A204.1 (cell line): ENCODE data around the gene GLB1L.
"Not testable (repeated sequence)": the region's sequence is repeated elsewhere in the genome, so short reads cannot be mapped to it uniquely, and the experiment has no call there.

Source experiments
- FAIRE-seq: peaks from 2 replicates; lab custom pipeline; 2012; peaks lifted over from hg19 to GRCh38; lab: Jason Lieb, UNC

The GLB1L gene

GRCh38 chr2:219280651-219281050 is 35.4 kb upstream of the GLB1L start:
- no peak for FAIRE-seq

- no peak for FAIRE-seq
Observed at GRCh38 chr2:219279916-219280516, 34.8 kb upstream of the GLB1L start.

DNA sequence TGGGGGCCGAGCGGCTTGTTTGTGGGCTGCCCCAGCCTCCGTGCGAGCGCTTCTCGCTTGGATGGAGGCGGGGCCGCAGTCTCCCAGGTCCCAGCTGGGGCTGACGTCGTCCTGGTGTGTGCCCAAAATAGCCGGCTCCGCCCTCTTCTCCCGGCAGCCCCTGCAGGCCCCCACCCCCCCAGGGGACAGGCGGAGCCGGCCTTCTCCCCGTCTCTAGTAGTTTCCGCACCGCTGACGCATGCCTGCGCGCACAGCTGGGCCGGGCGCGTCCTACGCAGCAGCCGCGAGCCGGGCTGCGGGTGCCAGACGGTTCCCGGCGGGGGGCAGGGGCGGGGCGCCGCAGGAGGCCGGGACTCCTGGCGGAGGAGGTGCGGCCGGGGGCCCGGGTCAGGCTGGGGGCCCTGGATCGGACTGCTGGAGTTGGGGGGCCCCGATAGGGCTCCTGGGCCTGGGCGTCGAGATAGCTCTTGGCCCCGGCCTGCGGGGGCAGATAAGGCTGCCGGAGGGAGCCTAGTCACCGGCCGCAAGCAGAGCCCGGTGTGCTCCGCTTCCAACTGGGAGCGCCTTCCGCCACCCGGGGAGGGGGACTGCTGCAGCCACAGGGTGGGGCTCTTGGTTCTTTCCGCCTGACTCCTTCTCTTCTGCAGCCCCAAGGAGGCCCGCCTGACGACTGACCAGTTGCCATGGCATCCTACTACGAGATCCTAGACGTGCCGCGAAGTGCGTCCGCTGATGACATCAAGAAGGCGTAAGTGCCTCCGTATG is 34.1 kb upstream of the GLB1L start, which contains the start of gene DNAJB2:
Gene DNAJB2, plus strand, starts transcription at position 216 of the 765 bp plus-strand sequence. Its CDS starts 468 bp downstream, at position 684.
- FAIRE-seq: no peak

DNA sequence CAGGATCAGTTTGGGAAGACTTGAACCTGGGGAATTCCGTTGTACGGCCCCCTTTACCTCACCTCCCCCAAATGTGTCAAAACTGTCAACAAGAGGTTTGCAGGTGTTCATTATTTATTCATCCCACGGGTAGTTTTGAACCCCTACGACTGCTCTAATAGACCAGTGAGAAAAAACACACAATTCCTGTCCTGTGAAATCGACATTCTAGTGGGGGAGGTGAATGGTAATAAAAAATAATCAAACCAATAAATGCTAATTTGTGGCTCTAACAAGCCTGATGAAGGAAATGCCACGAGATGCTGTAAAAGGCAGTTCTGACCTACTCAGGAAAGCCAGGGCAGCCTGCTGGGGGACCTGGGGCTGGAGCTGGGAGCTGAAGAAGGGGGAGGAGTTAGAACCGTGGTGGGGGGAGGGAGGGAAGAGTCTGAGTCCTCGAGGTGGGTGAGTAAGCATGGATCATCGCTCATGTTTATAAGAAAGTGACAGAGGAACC is 33.5 kb upstream of the GLB1L start:
- FAIRE-seq: no peak

DNA sequence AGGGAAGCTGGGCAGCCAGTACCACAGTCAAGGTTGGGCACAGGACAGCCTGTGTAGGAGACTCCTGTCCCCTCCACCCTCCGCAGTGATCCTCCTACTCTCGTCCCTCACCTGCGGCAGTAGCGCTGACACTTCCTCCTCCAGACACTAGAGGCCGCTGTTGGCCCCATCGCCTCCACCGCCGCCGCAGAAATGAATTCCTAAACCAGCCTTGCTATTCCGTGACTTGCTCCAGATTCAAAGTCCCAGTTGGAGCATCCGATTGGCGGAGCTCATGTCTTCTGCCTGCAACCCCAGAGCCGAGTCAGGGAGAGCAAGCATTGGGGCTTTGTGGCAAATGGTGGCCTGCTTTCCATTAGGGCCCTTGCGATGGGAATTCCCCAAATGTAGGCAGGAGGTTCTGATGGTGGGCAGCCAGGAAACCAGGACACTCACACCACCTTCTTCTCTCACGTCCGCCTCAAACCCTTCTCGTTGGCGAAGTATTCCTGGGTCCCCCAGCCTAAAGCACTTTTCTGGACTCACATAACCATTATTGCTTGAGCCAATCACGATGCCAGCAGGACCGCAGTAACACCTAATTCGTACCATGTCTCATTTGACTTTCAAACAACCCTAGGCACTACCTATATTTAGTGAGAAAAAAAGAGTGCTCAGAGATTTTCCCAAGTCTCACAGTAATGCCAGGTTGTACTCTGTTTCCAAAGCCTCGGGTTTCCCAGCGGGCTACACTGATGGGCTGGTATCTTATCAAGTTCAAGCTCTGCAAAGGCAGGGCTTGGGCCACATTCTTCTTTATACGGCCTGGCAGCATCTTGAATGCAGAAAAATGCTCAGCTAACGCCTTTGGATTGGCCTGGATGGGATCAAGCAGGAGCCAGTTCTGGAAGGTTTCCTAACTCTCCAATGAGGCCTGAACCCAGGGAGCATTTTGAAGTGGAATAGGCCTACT is 32.7 kb upstream of the GLB1L start:
- peak; percentile 35 for FAIRE-seq

DNA sequence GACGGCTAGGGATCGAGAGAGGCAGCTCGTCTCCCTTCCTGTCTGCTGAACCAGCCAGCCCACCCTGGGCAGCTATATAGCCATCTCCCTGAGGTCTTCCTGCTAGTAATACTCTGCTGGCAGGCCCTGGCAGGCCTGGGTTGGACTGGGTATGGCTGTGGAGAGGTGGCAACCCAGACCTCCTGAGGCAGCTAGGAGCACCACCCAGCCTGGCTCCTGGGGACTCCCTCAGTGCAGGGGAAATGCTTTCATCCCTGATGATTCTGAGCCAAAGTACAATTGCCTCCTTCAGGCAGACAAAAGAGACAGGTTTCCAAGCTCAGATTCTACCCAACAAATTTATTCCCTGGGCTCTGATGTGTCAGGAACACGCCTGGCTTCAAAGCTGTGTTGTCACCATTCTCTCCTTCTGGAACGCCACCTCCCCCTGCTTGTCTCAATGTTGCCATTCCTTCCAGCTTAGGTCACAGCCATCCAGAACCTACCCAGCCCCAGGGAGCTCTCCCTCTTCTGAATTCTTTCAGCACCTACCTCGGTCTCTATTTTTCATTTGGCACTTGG is 29.2 kb upstream of the GLB1L start:
- no peak for FAIRE-seq

GRCh38 chr2:219273937-219274336 is 28.7 kb upstream of the GLB1L start:
- no peak for FAIRE-seq

DNA sequence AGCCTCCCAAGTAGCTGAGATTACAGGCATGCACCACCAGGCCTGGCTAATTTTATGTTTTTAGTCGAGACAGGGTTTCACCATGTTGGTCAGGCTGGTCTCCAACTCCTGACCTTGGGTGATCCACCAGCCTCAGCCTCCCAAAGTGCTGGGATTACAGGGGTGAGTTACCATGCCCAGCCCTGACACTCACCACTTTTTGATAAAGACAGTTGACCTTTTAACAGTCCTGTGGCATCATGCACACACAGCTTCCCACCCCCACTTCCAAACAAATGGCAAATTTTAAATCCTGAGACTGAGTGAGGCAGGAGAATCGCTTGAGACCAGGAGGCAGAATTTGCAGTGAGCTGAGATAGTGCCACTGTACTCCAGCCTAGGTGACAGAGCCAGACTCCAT is 27.8 kb upstream of the GLB1L start:
- no peak for FAIRE-seq

GRCh38 chr2:219272356-219272755 is 27.1 kb upstream of the GLB1L start:
- FAIRE-seq: no peak

DNA sequence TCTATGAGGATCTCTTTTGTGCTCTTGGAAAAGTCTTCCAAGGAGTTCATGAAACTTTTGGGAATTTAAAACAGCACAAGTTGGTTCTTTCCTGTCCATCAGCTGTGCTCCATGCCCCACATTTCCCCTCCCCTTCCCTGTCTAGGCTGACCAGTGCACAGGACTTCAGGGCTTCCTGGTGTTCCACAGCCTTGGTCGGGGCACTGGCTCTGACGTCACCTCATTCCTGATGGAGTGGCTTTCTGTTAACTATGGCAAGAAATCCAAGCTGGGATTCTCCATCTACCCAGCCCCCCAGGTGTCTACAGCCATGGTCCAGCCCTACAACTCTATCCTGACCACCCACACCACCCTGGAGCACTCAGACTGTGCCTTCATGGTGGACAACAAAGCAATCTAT is 25.8 kb upstream of the GLB1L start:
- no peak for FAIRE-seq

DNA sequence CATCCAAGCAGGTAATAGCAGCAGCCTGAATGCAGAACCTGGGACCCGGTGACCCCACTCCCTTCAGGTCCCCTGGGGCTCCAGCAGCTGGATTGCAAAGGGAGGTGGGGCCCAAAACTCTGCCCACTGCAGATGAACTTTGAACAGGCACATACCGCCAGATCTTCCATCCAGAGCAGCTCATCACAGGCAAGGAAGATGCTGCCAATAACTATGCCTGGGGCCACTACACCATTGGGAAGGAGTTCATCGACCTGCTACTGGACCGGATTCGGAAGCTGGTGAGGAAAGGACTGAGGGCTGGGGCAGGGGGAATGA is 24.8 kb upstream of the GLB1L start:
- FAIRE-seq: no peak

DNA sequence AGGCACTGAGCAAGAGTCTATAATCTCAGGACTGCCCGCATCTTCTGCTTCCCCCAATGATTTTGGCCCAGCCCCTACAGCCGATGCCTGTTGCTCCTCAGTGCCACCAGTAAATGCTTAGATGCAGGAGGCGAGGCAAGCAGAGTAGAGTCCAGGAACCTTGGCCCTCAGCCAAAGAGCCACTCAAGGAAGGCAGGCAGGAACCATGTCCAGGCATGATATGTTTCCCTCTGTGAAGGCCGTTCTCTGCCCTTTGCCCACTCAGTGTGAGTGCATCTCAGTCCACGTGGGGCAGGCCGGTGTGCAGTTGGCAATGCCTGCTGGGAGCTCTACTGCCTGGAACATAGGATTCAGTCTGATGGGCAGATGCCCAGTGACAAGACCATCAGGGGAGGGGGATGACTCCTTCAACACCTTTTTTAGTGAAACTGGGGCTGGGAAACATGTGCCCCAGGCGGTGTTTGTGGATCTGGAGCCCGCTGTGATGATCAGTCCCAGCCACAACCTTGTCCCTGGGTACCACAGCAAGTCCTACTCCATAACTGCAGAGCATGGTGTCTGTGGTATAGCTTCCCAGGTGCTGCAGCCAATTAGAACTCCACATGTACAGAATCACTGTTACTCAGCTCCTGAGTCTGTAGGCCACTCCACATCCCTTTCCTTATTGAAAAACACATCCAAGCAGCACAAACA is 24.3 kb upstream of the GLB1L start:
- no peak for FAIRE-seq

- no peak for FAIRE-seq
Observed at GRCh38 chr2:219268294-219268693, 23.1 kb upstream of the GLB1L start.

- FAIRE-seq: no peak
Observed at GRCh38 chr2:219266886-219267285, 21.6 kb upstream of the GLB1L start.

DNA sequence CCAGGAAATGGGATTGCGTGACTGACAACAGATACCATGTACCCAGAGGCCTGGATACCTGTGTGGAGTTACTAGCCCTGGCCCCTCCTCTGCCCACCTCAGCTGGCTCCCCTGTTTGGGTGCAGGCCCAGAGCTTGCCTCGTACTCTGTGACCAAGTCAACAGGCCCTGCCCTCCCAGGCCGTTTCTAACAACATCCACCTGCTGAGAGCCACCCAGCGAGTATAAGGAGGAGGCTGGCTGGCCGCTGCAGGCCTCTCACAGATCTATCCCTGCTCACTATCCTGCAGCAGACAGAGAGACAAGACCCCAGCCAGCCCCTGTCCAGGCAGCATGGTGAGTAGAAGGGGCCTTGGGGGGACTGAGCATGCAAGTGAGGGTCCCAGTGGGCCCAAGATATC is 21.0 kb upstream of the GLB1L start:
- FAIRE-seq: no peak

- FAIRE-seq: no peak
Observed at GRCh38 chr2:219261024-219261855, 16.0 kb upstream of the GLB1L start.

- FAIRE-seq: not testable (repeated sequence)
Observed at GRCh38 chr2:219258942-219259341, 13.7 kb upstream of the GLB1L start.

DNA sequence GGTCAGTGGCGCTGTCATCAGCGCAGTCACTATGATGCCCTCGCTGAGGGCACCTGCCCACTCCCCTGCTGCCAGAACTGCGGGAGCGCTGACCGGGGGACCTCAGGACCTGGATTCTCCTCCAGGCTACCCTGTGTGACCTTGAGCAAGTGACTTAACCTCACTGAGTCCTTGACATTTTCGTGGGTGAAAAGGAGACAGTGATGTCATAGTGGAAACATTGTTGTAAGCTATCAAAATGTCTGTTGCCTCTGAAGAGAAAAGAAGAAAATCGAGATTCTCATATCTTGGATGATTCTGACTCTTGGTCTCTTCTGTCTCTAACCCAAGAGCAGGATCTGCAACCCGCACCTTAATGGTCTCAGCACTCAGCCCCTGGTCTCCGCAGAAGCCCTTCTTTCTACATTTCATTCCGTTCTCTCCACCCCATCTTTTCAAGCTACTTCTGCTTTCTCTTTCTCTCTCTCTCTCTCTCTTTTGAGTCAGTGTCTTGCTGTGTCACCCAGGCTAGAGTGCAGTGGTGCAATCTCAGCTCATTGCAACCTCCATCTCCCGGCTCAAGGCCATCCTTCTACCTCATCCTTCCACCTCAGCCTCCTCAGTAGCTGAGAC is 9.5 kb upstream of the GLB1L start:
- no peak for FAIRE-seq

GRCh38 chr2:219253753-219254589 is 8.7 kb upstream of the GLB1L start, which contains the start of gene TUBA4A:
TSS of gene TUBA4A (minus strand) at chr2:219253918. CDS start at chr2:219253858, 60 bp downstream.
- no peak for FAIRE-seq
